Stimulated activated CD4-positive, alpha-beta T cell treated with anti-CD3 and anti-CD28 coated beads, TNF-alpha, amount 100 ng/mL, for 4 hours (primary cell): ENCODE measurements around the gene TERC.

ENCODE experiments used
- DNase-seq, 3 experiments: peaks; one replicate each; pipeline ENCODE4 v3.0.0-alpha.2; 2020; ENCODE audit warnings: low read depth in 3 of 3

Gene TERC

GRCh38 chr3:169764882-169765612 is at the start of gene TERC:
TERC (minus strand) TSS chr3:169765060.
- DNase-seq, result peak; percentile 80 to 86 (median 81)

GRCh38 chr3:169813757-169814517 is 49.1 kb upstream of the TERC start:
- peak; percentile 26 to 66 (median 52) for DNase-seq

- DNase-seq, result no peak
Measured at GRCh38 chr3:169813278-169813677, 48.4 kb upstream of the TERC start.

- peak; percentile 40 to 46 (median 41) for DNase-seq
Measured at GRCh38 chr3:169812332-169813235, 47.7 kb upstream of the TERC start, which contains the start of the genes LRRC34 and LRRIQ4. LRRC34 (minus strand) TSS chr3:169812904; CDS start chr3:169812548, 356 bp downstream. LRRIQ4 (plus strand) TSS chr3:169812870; CDS start chr3:169821922, 9,052 bp downstream.

GRCh38 chr3:169811631-169812331 is 46.9 kb upstream of the TERC start:
- no peak for DNase-seq

DNA sequence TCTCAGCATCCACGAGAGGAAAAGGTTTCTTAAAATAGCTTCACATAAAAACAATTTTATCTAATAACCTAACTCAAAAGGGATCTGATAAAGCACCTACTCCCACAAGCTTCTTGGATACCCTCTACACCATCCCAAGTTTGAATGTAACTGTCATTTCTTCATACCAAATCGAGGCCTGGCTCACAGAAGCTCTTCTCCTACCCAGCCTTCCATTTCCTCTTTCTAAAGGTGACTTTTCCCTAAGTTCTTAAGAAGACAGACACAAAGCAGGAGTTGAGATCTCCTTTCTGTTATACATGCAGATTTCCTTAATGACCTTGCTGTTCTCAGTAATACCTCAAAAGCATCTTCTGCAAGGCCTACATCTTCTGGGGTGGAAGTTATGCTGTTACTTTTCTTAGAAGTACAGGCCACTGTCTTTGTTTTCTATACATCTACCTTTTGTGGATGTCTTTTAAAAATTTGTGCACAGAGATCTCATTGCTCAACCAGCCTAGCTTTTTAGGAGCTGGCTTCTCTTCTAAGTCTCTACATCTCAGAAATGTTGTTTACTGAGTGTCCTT is 44.5 kb upstream of the TERC start:
- no peak for DNase-seq

DNA sequence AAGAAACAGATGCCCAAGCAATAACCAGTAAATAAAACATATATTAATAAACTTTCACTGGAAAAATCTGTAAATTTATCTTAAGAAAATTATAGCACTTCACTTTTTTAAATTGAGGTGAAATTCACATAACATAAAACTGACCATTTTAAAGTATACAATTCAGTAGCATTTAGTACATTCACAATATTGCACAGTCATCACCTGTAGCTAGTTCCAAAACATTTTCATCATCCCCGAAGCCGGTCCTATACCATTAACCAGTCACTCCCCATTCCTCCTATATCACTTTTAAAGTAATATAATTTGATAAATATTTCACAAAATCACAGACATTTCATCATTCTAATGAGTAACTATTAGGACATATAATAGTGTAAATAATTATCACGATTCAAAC is 39.8 kb upstream of the TERC start:
- DNase-seq, result no peak

- DNase-seq, result no peak
Measured at GRCh38 chr3:169792359-169792758, 27.5 kb upstream of the TERC start.

- no peak for DNase-seq
Measured at GRCh38 chr3:169790687-169791429, 26.0 kb upstream of the TERC start.

- no peak for DNase-seq
Measured at GRCh38 chr3:169790219-169790618, 25.4 kb upstream of the TERC start.

- DNase-seq, result no peak
Measured at GRCh38 chr3:169787791-169788190, 22.9 kb upstream of the TERC start.

GRCh38 chr3:169787120-169787519 is 22.3 kb upstream of the TERC start:
- no peak for DNase-seq

- DNase-seq, result no peak
Measured at GRCh38 chr3:169781209-169781855, 16.5 kb upstream of the TERC start.

DNA sequence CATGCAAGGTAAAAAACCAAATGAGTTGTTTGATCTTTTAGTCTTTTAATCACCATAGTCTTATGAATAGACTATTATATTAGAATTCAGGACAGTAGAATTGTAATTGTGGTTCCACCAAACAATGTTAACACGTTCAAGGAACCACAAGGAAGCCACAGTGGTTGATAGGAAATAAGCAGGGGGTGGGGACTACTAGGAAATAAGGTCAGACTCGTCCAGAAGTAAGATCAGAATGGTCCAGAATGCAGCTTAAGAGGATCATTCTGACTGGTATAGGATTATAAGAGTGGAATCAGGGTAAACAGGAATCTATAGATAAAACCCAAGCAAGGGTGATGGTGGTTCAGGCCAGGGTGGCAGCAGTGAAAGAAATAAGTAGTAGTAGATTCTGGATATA is 15.9 kb upstream of the TERC start:
- DNase-seq, result no peak

- no peak for DNase-seq
Measured at GRCh38 chr3:169777822-169778221, 13.0 kb upstream of the TERC start.

GRCh38 chr3:169774186-169774585 is 9.3 kb upstream of the TERC start:
- no peak for DNase-seq

DNA sequence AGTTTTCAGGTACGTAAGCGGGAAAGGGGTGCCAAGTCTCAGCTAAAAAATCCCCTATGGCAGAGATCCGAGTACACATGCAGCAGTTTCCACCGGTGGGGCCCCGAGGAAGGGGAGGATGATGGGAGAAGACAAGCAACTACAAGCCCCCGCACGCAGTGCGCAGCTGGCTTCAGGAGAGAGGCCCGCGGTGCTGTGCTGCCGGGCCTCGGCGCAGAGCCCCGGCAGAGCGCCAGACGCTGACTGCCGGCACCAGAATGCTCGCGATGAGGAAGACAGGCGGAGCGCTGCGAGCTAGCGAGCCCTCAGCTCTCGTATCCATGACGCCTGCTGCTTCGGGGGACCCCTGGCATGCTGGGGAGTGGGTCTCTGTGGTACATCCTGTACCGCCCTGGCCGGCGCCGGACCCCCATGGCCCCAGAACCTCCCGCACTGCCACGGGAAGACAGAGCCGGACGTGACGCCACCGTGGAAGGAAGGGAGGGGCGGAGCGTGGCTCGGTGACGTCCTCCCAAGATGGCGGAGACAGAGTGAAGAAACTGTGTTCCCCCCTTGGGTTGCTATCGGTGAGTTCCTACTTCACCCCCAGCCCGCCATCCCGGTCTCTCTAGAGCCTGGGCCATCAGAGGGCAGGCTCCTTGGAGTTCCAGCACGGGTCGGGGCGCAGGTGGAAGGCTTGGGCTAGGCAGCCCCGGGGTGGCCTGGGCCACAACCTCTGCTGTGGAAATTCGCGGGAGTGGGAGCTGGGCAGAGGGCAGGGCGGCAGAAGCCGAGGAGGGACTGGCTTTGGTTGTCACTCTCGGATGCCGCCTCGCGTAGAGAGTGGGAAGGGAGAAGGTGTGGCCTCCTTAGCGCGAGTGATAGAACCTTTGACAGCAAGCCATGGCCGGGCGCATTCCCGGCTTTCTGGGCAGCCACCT is 8.3 kb upstream of the TERC start, which contains the start of gene MYNN:
TSS of gene MYNN (plus strand) at position 500 of the 920 bp plus-strand sequence. CDS start 900 bp downstream, outside the sequence.
- peak; percentile 86 to 88 (median 88) for DNase-seq

GRCh38 chr3:169772305-169772896 is 7.5 kb upstream of the TERC start:
- peak in 1 of 3 experiments; percentile 37 for DNase-seq
